Neural cell (in vitro differentiated cells): ENCODE data around the gene LRIG2. TPM values are rescaled to one million over a fixed set of nuclear protein-coding genes. Genes with fewer than 3 reads are reported as not detected.

Source experiments
- H2AFZ ChIP-seq: fragments of 200-600, 300-800 bp; sonication (generic), shearing (Covaris generic); 2 replicates; pipeline ENCODE4 v1.6.0; 2014; ENCODE audit warnings: low read depth, mild to moderate bottlenecking, antibody characterized with exemption, low read length, moderate library complexity
- H3F3A ChIP-seq: fragments of 200-600 bp; shearing (Covaris generic); 2 replicates; pipeline ENCODE4 v1.6.1; 2016; ENCODE audit warnings: mild to moderate bottlenecking, moderate library complexity, mixed read lengths, antibody characterized with exemption, low read length; ENCODE audit not compliant: insufficient read depth, poor library complexity, severe bottlenecking
- H3K27ac ChIP-seq: fragments of 200-600, 300-800 bp; sonication (generic), shearing (Covaris generic); 2 replicates; pipeline ENCODE4 v1.5.1; 2014; ENCODE audit warnings: mild to moderate bottlenecking, low read length, moderate library complexity
- H3K27me3 ChIP-seq: fragments of 300-800, 200-600 bp; sonication (generic), shearing (Covaris generic); 2 replicates; pipeline ENCODE4 v1.6.0; 2014; ENCODE audit warnings: mild to moderate bottlenecking, low read depth, low read length, moderate library complexity; ENCODE audit not compliant: insufficient read depth
- H3K36me3 ChIP-seq: fragments of 300-800, 200-600 bp; sonication (generic), shearing (Covaris generic); 2 replicates; pipeline ENCODE4 v1.5.1; 2014; ENCODE audit warnings: mild to moderate bottlenecking, antibody characterized with exemption, low read length, moderate library complexity; ENCODE audit not compliant: insufficient read depth
- H3K4me2 ChIP-seq: fragments of 300-800, 200-600 bp; sonication (generic), shearing (Covaris generic); 2 replicates; pipeline ENCODE4 v1.6.0; 2014; ENCODE audit warnings: mild to moderate bottlenecking, low read length
- H3K4me3 ChIP-seq: fragments of 300-800, 200-600 bp; sonication (generic), shearing (Covaris generic); 2 replicates; pipeline ENCODE4 v1.5.1; 2014; ENCODE audit warnings: mild to moderate bottlenecking, low read length, moderate library complexity
- H3K79me2 ChIP-seq: fragments of 200-600 bp; shearing (Covaris generic); replicated peaks from 2 replicates; pipeline ENCODE4 v1.6.0; 2014; ENCODE audit warnings: mild to moderate bottlenecking, low read length, moderate library complexity; ENCODE audit not compliant: insufficient read depth
- H3K9ac ChIP-seq: fragments of 300-800, 200-600 bp; sonication (generic), shearing (Covaris generic); 2 replicates; pipeline ENCODE4 v1.6.1; 2016; ENCODE audit warnings: mild to moderate bottlenecking, low read length, mixed read lengths
- H3K9me2 ChIP-seq: fragments of 200-600 bp; shearing (Covaris generic); 2 replicates; pipeline ENCODE4 v1.6.1; 2016; ENCODE audit warnings: mild to moderate bottlenecking, low read length, mixed read lengths; ENCODE audit not compliant: insufficient read depth
- H3K9me3 ChIP-seq: fragments of 200-600, 300-800 bp; sonication (generic), shearing (Covaris generic); 2 replicates; pipeline ENCODE4 v1.6.1; 2016; ENCODE audit warnings: mild to moderate bottlenecking, mixed run types, low read length, moderate library complexity, mixed read lengths
- H4K20me1 ChIP-seq: fragments of 200-600 bp; shearing (Covaris generic); 2 replicates; pipeline ENCODE4 v1.6.1; 2016; ENCODE audit warnings: mild to moderate bottlenecking, mixed run types; ENCODE audit not compliant: insufficient read depth
- CTCF ChIP-seq: fragments of 450-650 bp; IDR thresholded peaks from 2 replicates; pipeline ENCODE4 v1.5.1; 2014; ENCODE audit warnings: antibody characterized with exemption, mild to moderate bottlenecking, moderate library complexity; ENCODE audit not compliant: poor library complexity, severe bottlenecking
- EP300 ChIP-seq: fragments of 450-650 bp; conservative IDR thresholded peaks from 2 replicates; pipeline ENCODE4 v1.6.1; 2014; ENCODE audit warnings: antibody characterized with exemption, mild to moderate bottlenecking, moderate library complexity; ENCODE audit not compliant: poor library complexity, severe bottlenecking
- EZH2 ChIP-seq: fragments of 200-600, 300-800 bp; shearing (Covaris generic), sonication (generic); IDR thresholded peaks from 2 replicates; pipeline ENCODE4 v1.6.1; 2014; ENCODE audit warnings: antibody characterized with exemption, low read length, borderline replicate concordance, mild to moderate bottlenecking; ENCODE audit not compliant: insufficient read depth, poor library complexity, severe bottlenecking
- MXI1 ChIP-seq: fragments of 450-650 bp; conservative IDR thresholded peaks from 2 replicates; pipeline ENCODE4 v1.6.1; 2014; ENCODE audit warnings: antibody characterized with exemption, mild to moderate bottlenecking; ENCODE audit not compliant: poor library complexity, severe bottlenecking
- POLR2AphosphoS5 ChIP-seq: IDR thresholded peaks from 2 replicates; pipeline ENCODE4 v1.6.1; 2012
- RAD21 ChIP-seq: fragments of 450-650 bp; conservative IDR thresholded peaks from 2 replicates; pipeline ENCODE4 v1.6.1; 2014; ENCODE audit warnings: antibody characterized with exemption, mild to moderate bottlenecking, moderate library complexity
- SMC3 ChIP-seq: fragments of 450-650 bp; conservative IDR thresholded peaks from 2 replicates; pipeline ENCODE4 v1.6.1; 2014; ENCODE audit warnings: antibody characterized with exemption, mild to moderate bottlenecking, moderate library complexity; ENCODE audit not compliant: poor library complexity
- TAF1 ChIP-seq: IDR thresholded peaks from 2 replicates; pipeline ENCODE4 v1.6.1; 2012; ENCODE audit warnings: low read depth
- polyA plus RNA-seq: library from polyadenylated mRNA; depleted of rRNA; stranded (reverse); fragments of >200 nt; gene quantifications from 2 replicates; pipeline ENCODE4 v1.2.3, GENCODE V29; 2014
- TF ChIP-seq, protein P1 (sequence below): IDR thresholded peaks from 2 replicates; pipeline ENCODE4 v1.6.1; 2012; ENCODE audit warnings: borderline replicate concordance

The LRIG2 gene
- polyA plus RNA-seq, 1 donor from 2014 or later, result 11.1 TPM

GRCh38 chr1:113146242-113147072 lies 73.5 kb downstream of the LRIG2 start:
- Histone ChIP-seq H3K27me3 (no peaks in the 10 kb centered on the region), H2AFZ (no peak overlapping the region), H3K27ac (no peak overlapping the region), H3K4me3 (no peak overlapping the region), H3K4me2 (no peak overlapping the region), H3K9ac (no peak overlapping the region), H3K9me2 (no peaks in the 10 kb centered on the region), H3K9me3 (no peaks in the 10 kb centered on the region), H3F3A (no peaks in the 10 kb centered on the region), H3K79me2 (no peaks in the 10 kb centered on the region), H4K20me1 (no peaks in the 10 kb centered on the region), H3K36me3 (no peaks in the 10 kb centered on the region)
- TF ChIP-seq, protein P1, sequence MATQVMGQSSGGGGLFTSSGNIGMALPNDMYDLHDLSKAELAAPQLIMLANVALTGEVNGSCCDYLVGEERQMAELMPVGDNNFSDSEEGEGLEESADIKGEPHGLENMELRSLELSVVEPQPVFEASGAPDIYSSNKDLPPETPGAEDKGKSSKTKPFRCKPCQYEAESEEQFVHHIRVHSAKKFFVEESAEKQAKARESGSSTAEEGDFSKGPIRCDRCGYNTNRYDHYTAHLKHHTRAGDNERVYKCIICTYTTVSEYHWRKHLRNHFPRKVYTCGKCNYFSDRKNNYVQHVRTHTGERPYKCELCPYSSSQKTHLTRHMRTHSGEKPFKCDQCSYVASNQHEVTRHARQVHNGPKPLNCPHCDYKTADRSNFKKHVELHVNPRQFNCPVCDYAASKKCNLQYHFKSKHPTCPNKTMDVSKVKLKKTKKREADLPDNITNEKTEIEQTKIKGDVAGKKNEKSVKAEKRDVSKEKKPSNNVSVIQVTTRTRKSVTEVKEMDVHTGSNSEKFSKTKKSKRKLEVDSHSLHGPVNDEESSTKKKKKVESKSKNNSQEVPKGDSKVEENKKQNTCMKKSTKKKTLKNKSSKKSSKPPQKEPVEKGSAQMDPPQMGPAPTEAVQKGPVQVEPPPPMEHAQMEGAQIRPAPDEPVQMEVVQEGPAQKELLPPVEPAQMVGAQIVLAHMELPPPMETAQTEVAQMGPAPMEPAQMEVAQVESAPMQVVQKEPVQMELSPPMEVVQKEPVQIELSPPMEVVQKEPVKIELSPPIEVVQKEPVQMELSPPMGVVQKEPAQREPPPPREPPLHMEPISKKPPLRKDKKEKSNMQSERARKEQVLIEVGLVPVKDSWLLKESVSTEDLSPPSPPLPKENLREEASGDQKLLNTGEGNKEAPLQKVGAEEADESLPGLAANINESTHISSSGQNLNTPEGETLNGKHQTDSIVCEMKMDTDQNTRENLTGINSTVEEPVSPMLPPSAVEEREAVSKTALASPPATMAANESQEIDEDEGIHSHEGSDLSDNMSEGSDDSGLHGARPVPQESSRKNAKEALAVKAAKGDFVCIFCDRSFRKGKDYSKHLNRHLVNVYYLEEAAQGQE, result no peak
- TF ChIP-seq POLR2AphosphoS5 (no peak), RAD21 (no peak), EZH2 (no peak), SMC3 (no peak)

DNA sequence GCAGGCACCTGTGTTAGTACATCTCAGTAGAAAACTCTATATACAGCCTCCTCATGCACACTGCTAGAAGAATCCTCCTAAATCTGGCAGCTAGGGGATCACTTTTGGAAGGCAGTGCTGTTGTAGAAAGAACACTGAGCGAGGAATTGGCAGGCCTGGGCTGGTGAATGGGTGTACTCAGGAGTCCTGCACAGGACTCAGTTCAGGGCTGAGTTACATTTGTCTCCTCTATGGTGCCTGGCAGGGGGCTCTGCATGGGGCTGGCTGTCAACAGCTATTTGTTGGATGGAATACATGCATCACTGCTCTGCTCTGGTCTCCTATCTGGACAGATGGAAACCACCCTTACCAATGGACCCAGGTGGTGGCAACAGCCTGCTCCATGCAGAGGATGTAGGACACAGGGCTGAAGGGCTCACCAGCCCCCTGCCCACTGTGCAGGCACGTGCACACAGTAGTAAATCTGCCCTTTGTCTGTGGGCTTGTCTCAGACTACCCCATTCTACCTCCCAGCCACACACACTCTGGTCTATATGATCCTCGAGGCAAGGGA lies 74.2 kb downstream of the LRIG2 start:
- H3K27ac ChIP-seq, result no peak overlapping the region
- H3K4me2 ChIP-seq, result no peak overlapping the region
- H3K9me3 ChIP-seq, result no peaks in the 10 kb centered on the region
- H3K79me2 ChIP-seq, result no peaks in the 10 kb centered on the region
- H3K27me3 ChIP-seq, result no peaks in the 10 kb centered on the region
- no peaks in the 10 kb centered on the region for H3K36me3 ChIP-seq
- H3K9me2 ChIP-seq, result no peaks in the 10 kb centered on the region
- no peaks in the 10 kb centered on the region for H4K20me1 ChIP-seq
- H3K4me3 ChIP-seq, result no peak overlapping the region
- H3F3A ChIP-seq, result no peaks in the 10 kb centered on the region
- no peak overlapping the region for H2AFZ ChIP-seq
- no peak overlapping the region for H3K9ac ChIP-seq
- TF ChIP-seq TAF1 (no peak), EZH2 (no peak), POLR2AphosphoS5 (no peak), MXI1 (no peak), EP300 (no peak), RAD21 (no peak), CTCF (no peak), SMC3 (no peak)
- TF ChIP-seq, protein P1, result no peak
